Measurements from ENCODE around the gene PNLIP.
A peak's percentile ranks its signal among the peaks of the same experiment; 100 is the strongest.

The PNLIP gene

GRCh38 chr10:116545756-116546155, at the start of gene PNLIP:
TSS of gene PNLIP (plus strand) at chr10:116545931. CDS start at chr10:116546093, 162 bp downstream.
- no peak for FAIRE-seq

DNA sequence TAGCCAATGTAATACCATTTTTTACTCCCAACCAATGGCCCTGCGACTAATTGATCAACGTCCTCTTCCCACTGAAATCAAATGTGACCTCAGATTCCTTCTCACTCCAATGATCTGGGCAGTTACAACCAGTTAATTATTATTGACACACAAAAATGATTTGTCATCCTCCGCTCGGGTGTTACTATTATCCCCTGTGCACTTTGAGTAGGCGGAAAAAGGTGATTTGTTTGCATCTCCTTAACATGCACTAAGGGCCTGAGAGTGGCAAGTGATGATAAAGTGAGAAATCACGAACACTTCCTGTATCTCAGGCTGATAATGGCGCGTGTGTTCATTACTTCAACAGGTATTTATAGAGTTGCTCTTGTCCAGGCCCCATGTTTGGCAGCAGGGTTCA, 40.9 kb upstream of the PNLIP start:
- FAIRE-seq = no peak

GRCh38 chr10:116510565-116510964, 35.2 kb upstream of the PNLIP start:
- no peak for FAIRE-seq

DNA sequence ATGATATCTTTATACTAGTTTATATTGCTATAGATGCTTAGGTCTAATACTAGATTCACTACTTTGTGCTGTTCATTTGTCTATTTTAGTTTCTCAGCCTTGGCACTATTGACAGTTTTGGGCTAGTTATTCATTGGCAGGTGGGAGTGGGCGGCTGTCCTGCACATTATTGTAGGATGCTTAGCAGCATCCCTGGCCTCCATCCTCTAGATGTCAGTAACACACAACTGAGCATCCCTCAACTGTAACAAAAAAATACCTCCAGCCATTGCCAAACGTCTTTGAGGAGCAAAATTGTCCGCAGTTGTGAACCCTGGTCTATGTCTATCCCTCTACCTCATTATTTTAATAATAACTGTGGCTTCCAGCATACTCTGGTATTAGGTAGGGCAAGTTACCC, 34.4 kb upstream of the PNLIP start:
- FAIRE-seq = no peak

- FAIRE-seq = peak; percentile 57
Measured at GRCh38 chr10:116521424-116522290, 24.1 kb upstream of the PNLIP start.

- FAIRE-seq = no peak
Measured at GRCh38 chr10:116522803-116523381, 22.8 kb upstream of the PNLIP start.

GRCh38 chr10:116524736-116525135, 21.0 kb upstream of the PNLIP start:
- FAIRE-seq = no peak

GRCh38 chr10:116526219-116526618, 19.5 kb upstream of the PNLIP start:
- FAIRE-seq = no peak

DNA sequence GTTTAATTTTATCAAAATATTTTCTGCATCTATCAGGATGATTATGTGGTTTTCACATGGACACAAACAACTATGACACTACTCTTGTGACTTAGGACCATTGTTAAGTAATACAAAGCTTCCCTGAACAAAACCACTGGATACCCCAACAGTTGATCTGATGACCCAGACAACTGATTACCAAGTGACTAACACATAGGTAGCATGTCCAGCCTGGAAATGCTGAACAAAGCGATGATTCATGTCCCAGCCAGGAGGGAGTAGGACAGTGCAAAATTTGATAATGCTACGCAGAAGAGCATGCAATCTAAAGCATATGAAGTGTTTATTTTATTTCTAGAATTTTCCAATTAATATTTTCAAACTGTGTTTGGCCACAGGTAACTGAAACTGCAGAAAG, 8.9 kb upstream of the PNLIP start:
- FAIRE-seq = no peak

DNA sequence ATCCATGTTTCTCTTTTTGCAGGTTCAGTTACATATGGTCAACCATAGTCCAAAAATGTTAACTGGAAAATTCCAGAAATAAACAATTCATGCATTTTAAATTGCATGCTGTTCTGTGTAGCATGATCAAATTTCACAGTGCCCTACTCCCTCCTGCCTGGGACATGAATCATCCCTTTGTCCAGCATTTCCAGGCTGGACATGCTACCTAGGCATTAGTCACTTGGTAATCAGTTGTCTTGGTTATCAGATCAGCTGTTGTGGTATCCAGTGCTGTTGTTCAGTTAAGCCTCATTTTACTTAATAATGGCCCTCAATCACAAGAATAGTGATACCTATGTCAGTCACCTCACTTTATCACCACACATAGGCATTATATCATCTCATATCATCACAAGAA, 7.3 kb upstream of the PNLIP start:
- FAIRE-seq = no peak

- FAIRE-seq = no peak
Measured at GRCh38 chr10:116538992-116539391, 6.7 kb upstream of the PNLIP start.

- no peak for FAIRE-seq
Measured at GRCh38 chr10:116540814-116541213, 4.9 kb upstream of the PNLIP start.

DNA sequence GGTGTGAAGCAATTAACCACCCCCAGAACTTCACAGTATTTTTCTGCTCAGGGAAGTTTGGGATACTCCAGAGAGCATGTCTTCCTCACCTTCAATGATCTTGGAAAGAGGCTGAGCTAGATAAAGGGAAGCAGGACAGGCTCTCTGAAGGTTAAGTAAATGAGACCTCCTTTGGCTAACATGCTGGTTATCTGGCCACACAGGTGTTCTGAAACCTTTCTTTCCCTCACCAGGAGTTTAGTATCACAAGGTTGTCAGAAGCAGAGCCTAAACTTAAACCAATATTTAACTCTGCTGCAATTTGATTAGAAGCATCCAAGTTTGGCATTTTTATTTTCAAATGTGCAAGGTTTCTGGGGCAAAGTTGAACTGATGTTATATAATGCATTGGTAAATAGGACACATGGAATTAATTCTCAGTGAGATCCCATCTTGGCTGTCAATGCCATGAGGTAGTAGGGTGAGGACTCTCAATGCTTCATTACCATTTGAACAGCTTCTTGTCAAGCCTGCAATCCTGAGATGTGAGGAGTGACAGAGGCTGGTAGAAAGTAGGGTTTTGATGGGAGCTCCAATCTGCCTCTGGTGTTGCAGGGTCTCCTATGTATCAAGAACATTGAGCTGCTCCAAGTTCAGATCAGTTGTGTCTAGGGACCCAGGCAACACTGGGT, 3.6 kb upstream of the PNLIP start:
- no peak for FAIRE-seq

- no peak for FAIRE-seq
Measured at GRCh38 chr10:116545122-116545521, 609 bp upstream of the PNLIP start.

- no peak for FAIRE-seq
Measured at GRCh38 chr10:116548301-116548700, 2.6 kb downstream of the PNLIP start.

DNA sequence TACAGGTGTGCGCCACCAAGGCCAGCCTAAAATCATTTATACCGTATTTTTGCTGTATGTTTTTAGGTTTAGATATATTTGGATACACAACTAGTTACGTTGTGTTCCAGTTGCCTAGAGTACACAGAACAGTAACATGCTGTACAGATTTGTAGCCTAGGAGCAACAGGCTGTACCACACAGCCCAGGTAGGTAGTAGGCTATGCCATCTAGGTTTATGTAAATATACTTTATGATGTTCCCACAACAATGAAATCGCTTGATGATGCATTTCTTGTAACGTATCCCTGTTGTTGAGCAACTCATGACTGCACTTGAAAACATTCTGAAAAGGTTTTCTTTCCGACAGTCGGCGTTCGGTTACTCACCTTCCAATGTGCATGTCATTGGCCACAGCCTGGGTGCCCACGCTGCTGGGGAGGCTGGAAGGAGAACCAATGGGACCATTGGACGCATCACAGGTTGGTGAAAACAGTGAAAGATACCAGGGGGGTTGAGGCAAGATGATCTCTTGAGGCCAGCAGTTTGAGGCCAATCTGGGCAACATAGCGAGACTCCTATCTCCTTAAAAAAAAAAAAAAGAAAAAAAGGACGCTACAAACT, 7.7 kb downstream of the PNLIP start:
- FAIRE-seq = no peak

- no peak for FAIRE-seq
Measured at GRCh38 chr10:116554628-116555027, 8.9 kb downstream of the PNLIP start.

GRCh38 chr10:116555880-116556279, 10.1 kb downstream of the PNLIP start:
- FAIRE-seq = no peak

- no peak for FAIRE-seq
Measured at GRCh38 chr10:116557305-116557880, 11.7 kb downstream of the PNLIP start.

DNA sequence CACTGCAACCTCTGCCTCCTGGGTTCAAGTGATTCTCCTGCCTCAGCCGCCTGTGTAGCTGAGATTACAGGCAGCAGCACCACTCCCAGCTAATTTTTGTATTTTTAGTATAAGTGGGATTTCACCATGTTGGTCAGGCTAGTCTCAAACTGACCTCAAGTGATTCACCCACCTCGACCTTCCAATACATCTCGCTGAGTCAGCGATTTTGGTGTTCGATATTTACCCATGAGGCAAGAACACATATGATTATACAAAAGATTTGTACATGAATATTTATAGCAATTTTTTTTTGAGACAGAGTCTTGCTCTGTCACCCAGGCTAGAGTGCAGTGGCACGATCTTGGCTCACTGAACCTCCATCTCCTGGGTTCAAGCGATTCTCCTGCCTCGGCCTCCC, 19.8 kb downstream of the PNLIP start:
- no peak for FAIRE-seq

DNA sequence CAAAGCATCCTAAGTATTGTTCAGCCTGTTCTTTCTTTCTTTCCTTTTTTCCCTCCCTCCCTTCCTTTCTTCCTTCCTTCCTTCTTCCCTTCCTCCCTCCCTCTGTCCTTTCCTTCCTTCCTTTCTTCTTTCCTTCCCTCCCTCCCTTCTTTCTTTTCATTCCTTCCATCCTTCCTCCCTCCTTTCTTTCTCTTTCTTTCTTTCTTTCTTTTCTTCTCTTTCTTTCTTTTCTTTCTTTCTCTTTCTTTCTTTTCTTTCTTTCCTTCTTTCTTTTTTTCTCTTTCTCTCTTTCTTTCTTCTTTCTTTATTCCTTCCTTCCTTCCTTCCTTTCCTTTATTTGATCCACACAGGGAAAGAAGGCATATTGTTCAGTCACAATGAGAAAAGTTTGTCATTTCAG, 21.2 kb downstream of the PNLIP start:
- FAIRE-seq = no peak

DNA sequence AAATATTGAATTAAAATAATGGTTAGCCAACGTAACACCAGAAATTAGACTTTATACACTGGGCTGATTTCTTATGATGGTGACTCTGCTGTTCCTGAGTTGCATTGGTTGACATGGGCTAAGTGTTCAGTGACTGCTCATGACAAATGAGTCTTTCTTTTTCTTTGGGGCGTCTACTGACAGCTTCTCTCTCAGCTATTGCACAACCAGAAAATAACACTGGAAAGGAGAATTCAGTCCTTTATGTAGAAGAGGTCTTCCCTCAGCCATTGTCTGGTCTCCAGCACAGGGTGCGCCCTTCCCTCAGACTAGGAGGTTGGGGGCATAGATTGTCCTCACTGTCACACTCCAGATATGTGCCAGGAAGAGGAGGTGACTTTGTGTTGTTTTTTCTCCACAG, 21.6 kb downstream of the PNLIP start:
- FAIRE-seq = no peak

DNA sequence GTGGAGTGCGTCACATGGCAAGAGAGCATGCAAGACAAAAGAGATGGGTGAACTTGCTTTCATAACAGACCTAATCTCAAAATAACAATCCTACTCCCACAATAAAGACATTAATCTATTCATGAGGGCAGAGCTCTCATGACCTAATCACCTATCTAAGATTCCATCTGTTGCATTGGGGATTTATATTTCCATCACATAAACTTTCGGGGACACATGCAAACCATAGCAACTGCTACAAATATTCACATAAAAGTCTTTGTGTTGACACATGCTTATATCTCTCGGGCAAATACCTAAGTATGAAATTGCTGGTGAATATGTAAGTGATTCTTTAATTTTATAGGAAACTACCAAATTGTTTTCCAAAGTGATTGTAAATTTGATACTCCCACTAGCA, 29.1 kb downstream of the PNLIP start:
- FAIRE-seq = no peak

All from TTC549 (cell line).